AG04450 (cell line): ENCODE measurements around the gene P2RY12. TPM values are rescaled to one million over a fixed set of nuclear protein-coding genes. Genes with fewer than 3 reads are reported as not detected.

Experiments
- CTCF ChIA-PET: fragments of 300-600, 350-600 bp; formaldehyde crosslinking; extraction: SDS; loops from one replicate; lab custom pipeline; 2022; ENCODE audit warnings: antibody characterized with exemption, inconsistent platforms; lab: Charles Lee
- POLR2A ChIA-PET: fragments of 350-600 bp; formaldehyde crosslinking; extraction: SDS; loops from one replicate; lab custom pipeline; 2021; ENCODE audit warnings: antibody characterized with exemption, inconsistent platforms; lab: Yijun Ruan, JAX
- DNase-seq: peaks from one replicate; pipeline ENCODE4 v3.0.0-alpha.2; 2011; ENCODE audit warnings: low read depth, low spot score
- H3K27ac ChIP-seq: one replicate; pipeline ENCODE4 v1.5.1; 2012; ENCODE audit warnings: low read depth, low read length, control low read depth
- H3K27me3 ChIP-seq: one replicate; pipeline ENCODE4 v1.6.0; 2012; ENCODE audit warnings: low read length; ENCODE audit not compliant: control insufficient read depth, insufficient read depth
- H3K4me3 ChIP-seq: 2 replicates; pipeline ENCODE4 v1.5.1; 2011; ENCODE audit warnings: mild to moderate bottlenecking, low read depth, low read length, control low read depth
- H3K9me3 ChIP-seq: 2 replicates; pipeline ENCODE4 v1.5.1; 2012; ENCODE audit warnings: low read length; ENCODE audit not compliant: control insufficient read depth, insufficient read depth
- CTCF ChIP-seq: IDR thresholded peaks from 2 replicates; pipeline ENCODE4 v1.5.1; 2011; ENCODE audit warnings: low read depth, low read length, control low read depth, inconsistent platforms
- polyA plus RNA-seq: library from polyadenylated mRNA; depleted of rRNA; stranded (reverse); fragments of >200 nt; gene quantifications from 2 replicates; pipeline ENCODE4 v1.2.3, GENCODE V29; 2011

The P2RY12 gene
- polyA plus RNA-seq, 1 experiment = not detected

- ChIA-PET POLR2A (no interaction called here), CTCF (no interaction called here)
- DNase-seq = no peak
- no peaks in the 10 kb centered on the region for H3K27me3 ChIP-seq
- TF ChIP-seq CTCF = no peak
- H3K9me3 ChIP-seq = no peaks in the 10 kb centered on the region; the same call in 1 of the 2 replicates
- H3K4me3 ChIP-seq = no peak overlapping the region
- H3K27ac ChIP-seq = no peak overlapping the region
Measured at GRCh38 chr3:151419806-151420205, 35.3 kb upstream of the P2RY12 start.

GRCh38 chr3:151415289-151415688 is 30.7 kb upstream of the P2RY12 start:
- H3K27ac ChIP-seq = no peak overlapping the region
- DNase-seq = no peak

GRCh38 chr3:151412989-151413388 is 28.4 kb upstream of the P2RY12 start:
- TF ChIP-seq CTCF = no peak
- POLR2A ChIA-PET = no interaction called here
- H3K4me3 ChIP-seq = no peak overlapping the region
- CTCF ChIA-PET = interaction anchor here (1.2 kb wide), 1 partner anchor 11 kb away, joined by 3 read pairs; no protein-coding TSS in a partner anchor
- no peaks in the 10 kb centered on the region for H3K9me3 ChIP-seq
- no peaks in the 10 kb centered on the region for H3K27me3 ChIP-seq
- DNase-seq = no peak
- no peak overlapping the region for H3K27ac ChIP-seq

More at GRCh38 chr3:151415289-151415688, 30.7 kb upstream of the P2RY12 start:
- no peaks in the 10 kb centered on the region for H3K9me3 ChIP-seq
- ChIA-PET POLR2A (no interaction called here), CTCF (no interaction called here)
- no peak for TF ChIP-seq CTCF
- no peaks in the 10 kb centered on the region for H3K27me3 ChIP-seq
- H3K4me3 ChIP-seq = no peak overlapping the region

GRCh38 chr3:151410891-151411559 is 26.5 kb upstream of the P2RY12 start:
- ChIA-PET POLR2A (no interaction called here), CTCF (interaction anchor here (1.2 to 1.7 kb wide), 2 partner anchors 31 to 183 kb away, joined by 4 read pairs; no protein-coding TSS in a partner anchor)

More at GRCh38 chr3:151410891-151411559, 26.5 kb upstream of the P2RY12 start:
- Histone ChIP-seq H3K27ac (no peak overlapping the region), H3K4me3 (no peak overlapping the region), H3K27me3 (no peaks in the 10 kb centered on the region), H3K9me3 (no peaks in the 10 kb centered on the region)
- DNase-seq = no peak
- TF ChIP-seq CTCF = no peak
